ENCODE results near the gene GM2A.

GM2A gene

GRCh38 chr5:151214614-151215545, 38.1 kb upstream of the GM2A start:
- DNase-seq (ENCODE audit: low read depth), result no peak
- H3K4me3 ChIP-seq (ENCODE audit: low read length), result no peak overlapping the region
- TF ChIP-seq, protein P1, sequence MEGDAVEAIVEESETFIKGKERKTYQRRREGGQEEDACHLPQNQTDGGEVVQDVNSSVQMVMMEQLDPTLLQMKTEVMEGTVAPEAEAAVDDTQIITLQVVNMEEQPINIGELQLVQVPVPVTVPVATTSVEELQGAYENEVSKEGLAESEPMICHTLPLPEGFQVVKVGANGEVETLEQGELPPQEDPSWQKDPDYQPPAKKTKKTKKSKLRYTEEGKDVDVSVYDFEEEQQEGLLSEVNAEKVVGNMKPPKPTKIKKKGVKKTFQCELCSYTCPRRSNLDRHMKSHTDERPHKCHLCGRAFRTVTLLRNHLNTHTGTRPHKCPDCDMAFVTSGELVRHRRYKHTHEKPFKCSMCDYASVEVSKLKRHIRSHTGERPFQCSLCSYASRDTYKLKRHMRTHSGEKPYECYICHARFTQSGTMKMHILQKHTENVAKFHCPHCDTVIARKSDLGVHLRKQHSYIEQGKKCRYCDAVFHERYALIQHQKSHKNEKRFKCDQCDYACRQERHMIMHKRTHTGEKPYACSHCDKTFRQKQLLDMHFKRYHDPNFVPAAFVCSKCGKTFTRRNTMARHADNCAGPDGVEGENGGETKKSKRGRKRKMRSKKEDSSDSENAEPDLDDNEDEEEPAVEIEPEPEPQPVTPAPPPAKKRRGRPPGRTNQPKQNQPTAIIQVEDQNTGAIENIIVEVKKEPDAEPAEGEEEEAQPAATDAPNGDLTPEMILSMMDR (conservative IDR thresholded peaks at IDR 0.05; ENCODE audit: low read length), result no peak

- no peak overlapping the region for H3K4me3 ChIP-seq (ENCODE audit: low read length)
- no peak for DNase-seq (ENCODE audit: low read depth)
- TF ChIP-seq, protein P1 (conservative IDR thresholded peaks at IDR 0.05; ENCODE audit: low read length), result no peak
Measured at GRCh38 chr5:151215546-151215880, 37.5 kb upstream of the GM2A start.

- H3K4me3 ChIP-seq (ENCODE audit: low read length), result no peak overlapping the region
- DNase-seq (ENCODE audit: low read depth), result no peak
- TF ChIP-seq, protein P1 (conservative IDR thresholded peaks at IDR 0.05; ENCODE audit: low read length), result no peak
Measured at GRCh38 chr5:151216781-151217180, 36.2 kb upstream of the GM2A start.

DNA sequence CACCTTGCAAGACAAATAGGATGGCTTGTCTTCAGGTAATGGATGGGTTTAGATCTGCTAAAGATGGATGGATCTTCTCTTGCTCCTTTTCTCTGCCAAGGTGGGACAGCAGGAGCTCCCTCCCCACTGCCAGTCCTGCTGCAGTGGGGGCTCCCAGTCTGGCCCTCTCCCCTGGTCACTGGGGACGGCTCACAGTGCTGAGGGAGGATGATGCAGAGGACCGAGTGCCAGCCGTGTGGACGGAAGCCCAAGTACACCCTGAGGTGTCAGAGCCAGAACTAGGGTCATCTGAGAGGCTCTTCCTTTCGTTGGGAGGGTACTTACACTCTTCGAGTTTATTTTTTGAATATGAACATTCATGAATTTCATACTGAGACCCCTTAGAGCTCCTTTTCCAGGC, 34.8 kb upstream of the GM2A start:
- H3K4me3 ChIP-seq (ENCODE audit: low read length), result no peak overlapping the region

GRCh38 chr5:151219138-151219537, 33.8 kb upstream of the GM2A start:
- H3K4me3 ChIP-seq (ENCODE audit: low read length), result no peak overlapping the region
- TF ChIP-seq, protein P1 (conservative IDR thresholded peaks at IDR 0.05; ENCODE audit: low read length), result no peak
- DNase-seq (ENCODE audit: low read depth), result no peak

More for the DNA sequence above, 34.8 kb upstream of the GM2A start:
- no peak for DNase-seq (ENCODE audit: low read depth)
- TF ChIP-seq, protein P1 (conservative IDR thresholded peaks at IDR 0.05; ENCODE audit: low read length), result no peak

- H3K4me3 ChIP-seq (ENCODE audit: low read length), result no peak overlapping the region
Measured at GRCh38 chr5:151219789-151220188, 33.2 kb upstream of the GM2A start.

More at GRCh38 chr5:151219789-151220188, 33.2 kb upstream of the GM2A start:
- no peak for DNase-seq (ENCODE audit: low read depth)
- TF ChIP-seq, protein P1 (conservative IDR thresholded peaks at IDR 0.05; ENCODE audit: low read length), result 0 out of 2 replicates have a peak, but pooled peaks have one; percentile 14

Measured in AG10803 (cell line).